ENCODE data around the gene PREX1. TPM values are rescaled to one million over a fixed set of nuclear protein-coding genes. Genes with fewer than 3 reads are reported as not detected.

PREX1 gene
- total and polyA plus RNA-seq, 2 of the 4 experiments (the other 2 are of a cell fraction): 0.67 to 0.72 TPM

DNA sequence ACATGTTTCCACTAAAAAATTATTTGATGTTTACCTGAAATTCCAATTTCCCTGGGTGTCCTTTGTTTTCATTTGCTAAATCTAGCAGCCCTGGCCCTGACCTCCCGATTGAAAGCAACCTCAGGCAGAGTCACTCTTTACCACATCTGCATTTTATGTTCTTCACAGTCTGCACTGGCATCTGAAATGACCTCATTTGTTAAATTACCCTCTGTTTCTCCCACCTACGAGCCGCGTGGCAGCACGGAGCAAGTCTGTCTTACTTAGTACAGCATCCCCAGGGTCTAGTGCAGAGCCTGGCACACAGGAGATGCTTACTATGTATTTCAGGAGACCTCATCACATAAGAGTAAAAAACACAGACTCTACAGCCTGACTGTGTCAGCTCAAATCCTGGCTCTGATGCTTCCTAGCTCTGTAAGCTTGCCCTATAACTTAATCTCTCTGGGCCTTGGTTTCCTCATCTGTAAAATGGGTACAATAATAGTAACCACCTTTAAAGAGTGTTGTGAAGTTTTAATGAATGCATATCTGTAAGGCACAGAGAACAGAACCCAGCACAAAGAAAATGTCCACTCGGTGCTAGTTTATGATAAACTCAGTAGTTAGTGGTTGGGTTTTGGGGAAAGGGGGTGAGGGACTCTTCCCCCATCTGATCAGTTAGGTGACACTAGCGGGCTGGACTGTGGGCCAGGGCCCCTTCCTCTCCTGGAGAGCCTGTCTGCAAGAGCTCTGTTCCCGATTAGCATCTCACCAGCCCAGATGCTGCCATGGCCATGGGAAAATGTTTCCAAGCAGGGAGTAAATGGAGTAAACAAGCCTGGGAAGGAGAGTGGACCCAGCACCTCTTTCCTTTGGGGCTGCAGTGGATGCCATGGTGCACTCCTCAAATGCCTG lies 88.2 kb downstream of the PREX1 start:
- H2BK5ac ChIP-seq (ENCODE audit: low read depth, low read length, poor library complexity, severe bottlenecking): no peak overlapping the region
- H4K8ac ChIP-seq (ENCODE audit: low read depth in 2 of 2, low read length in 2 of 2): no peak overlapping the region
- TF ChIP-seq USF2 (IDR thresholded peaks at IDR 0.05; ENCODE audit: low read depth, low read length) (no peak), RAD21 (IDR thresholded peaks at IDR 0.05; ENCODE audit: low read length) (no peak), FOS (IDR thresholded peaks at IDR 0.05; ENCODE audit: low read depth, low read length) (no peak), MXI1 (IDR thresholded peaks at IDR 0.05; ENCODE audit: borderline replicate concordance, low read depth, low read length) (no peak), MAZ (IDR thresholded peaks at IDR 0.05; ENCODE audit: borderline replicate concordance, low read depth, low read length) (no peak), MAFK (IDR thresholded peaks at IDR 0.05; ENCODE audit: low read depth, low read length) (no peak)
- TF ChIP-seq, protein P1, sequence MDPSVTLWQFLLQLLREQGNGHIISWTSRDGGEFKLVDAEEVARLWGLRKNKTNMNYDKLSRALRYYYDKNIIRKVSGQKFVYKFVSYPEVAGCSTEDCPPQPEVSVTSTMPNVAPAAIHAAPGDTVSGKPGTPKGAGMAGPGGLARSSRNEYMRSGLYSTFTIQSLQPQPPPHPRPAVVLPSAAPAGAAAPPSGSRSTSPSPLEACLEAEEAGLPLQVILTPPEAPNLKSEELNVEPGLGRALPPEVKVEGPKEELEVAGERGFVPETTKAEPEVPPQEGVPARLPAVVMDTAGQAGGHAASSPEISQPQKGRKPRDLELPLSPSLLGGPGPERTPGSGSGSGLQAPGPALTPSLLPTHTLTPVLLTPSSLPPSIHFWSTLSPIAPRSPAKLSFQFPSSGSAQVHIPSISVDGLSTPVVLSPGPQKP (IDR thresholded peaks at IDR 0.05; ENCODE audit: borderline replicate concordance, low read depth, low read length): no peak
- H3K27me3 ChIP-seq (ENCODE audit: control insufficient read depth, insufficient read depth, low read length): peaks cover 3% of the 10 kb centered on the region; the same call in 1 of the 2 replicates
- no peaks in the 10 kb centered on the region for H3K36me3 ChIP-seq (ENCODE audit: control insufficient read depth, insufficient read depth, low read length)
- no peaks in the 10 kb centered on the region for H3K4me1 ChIP-seq (ENCODE audit: control insufficient read depth, insufficient read depth, low read length)
- no peak overlapping the region for H3K27ac ChIP-seq (ENCODE audit: insufficient read depth, low read length)
- DNase-seq (no peak), ATAC-seq (ENCODE audit: low read depth) (no peak)
- no peak overlapping the region for H3K9ac ChIP-seq (ENCODE audit: low read depth, low read length)
- H4K20me1 ChIP-seq (ENCODE audit: insufficient read depth, low read length): no peaks in the 10 kb centered on the region
- intact Hi-C loops (cut with micrococcal nuclease) (no loop called here), dilution Hi-C loops (cut with HindIII; ENCODE audit: low sequenced_read_pairs, unreplicated experiment) (no loop called here), in situ Hi-C loops (cut with MboI; ENCODE audit: low sequenced_read_pairs) (no loop called here)
- H3K9me3 ChIP-seq (ENCODE audit: control insufficient read depth, insufficient read depth, low read length): no peaks in the 10 kb centered on the region
- no peak overlapping the region for H2AFZ ChIP-seq (replicated peaks; ENCODE audit: low read length, poor library complexity)
- no peak overlapping the region for H3K56ac ChIP-seq (ENCODE audit: extremely low read depth, insufficient read depth, low read length)
- H3K18ac ChIP-seq (ENCODE audit: low read depth, low read length): no peak overlapping the region
- H2AK5ac ChIP-seq (ENCODE audit: low read depth, low read length): no peak overlapping the region
- no peak overlapping the region for H4K5ac ChIP-seq (ENCODE audit: low read depth, low read length)
- no peak overlapping the region for H2BK15ac ChIP-seq (ENCODE audit: low read depth, low read length)
- ChIA-PET POLR2A (ENCODE audit: unreplicated experiment) (no interaction called here), CTCF (no interaction called here)
- no peaks in the 10 kb centered on the region for H3K9me1 ChIP-seq (ENCODE audit: insufficient read depth, low read length)
- no peak overlapping the region for H2AK9ac ChIP-seq (replicated peaks; ENCODE audit: low read depth, low read length, poor library complexity)
- H4K91ac ChIP-seq (ENCODE audit: insufficient read depth, low read depth, low read length): no peak overlapping the region
- H3K23ac ChIP-seq (ENCODE audit: low read depth, low read length): no peak overlapping the region
- H3K4me3 ChIP-seq (ENCODE audit: insufficient read depth, low read depth, low read length): no peak overlapping the region
- no TSS peak for BruUV-seq (replicated peaks)
- H3K14ac ChIP-seq (replicated peaks; ENCODE audit: low read depth, low read length): no peak overlapping the region
- no peak overlapping the region for H2BK120ac ChIP-seq (ENCODE audit: low read depth, low read length)
- H3K4me2 ChIP-seq (ENCODE audit: low read depth, low read length): no peak overlapping the region
- no peak overlapping the region for H3K4ac ChIP-seq (ENCODE audit: low read depth, low read length)
- H3K79me1 ChIP-seq (ENCODE audit: low read depth in 1 of 2, low read length in 2 of 2): no peaks in the 10 kb centered on the region
- 29% methylated on average over 1 of the region's 8 CpGs; no CpG with 5 or more reads in 1 of the 2 experiments for WGBS, 2 experiments (ENCODE audit: extremely low coverage in 2 of 2, insufficient read length in 1 of 2)
- H2BK20ac ChIP-seq (ENCODE audit: low read depth, low read length): no peak overlapping the region
